Measurements from ENCODE around the gene PARM1.

The PARM1 gene, protein sequence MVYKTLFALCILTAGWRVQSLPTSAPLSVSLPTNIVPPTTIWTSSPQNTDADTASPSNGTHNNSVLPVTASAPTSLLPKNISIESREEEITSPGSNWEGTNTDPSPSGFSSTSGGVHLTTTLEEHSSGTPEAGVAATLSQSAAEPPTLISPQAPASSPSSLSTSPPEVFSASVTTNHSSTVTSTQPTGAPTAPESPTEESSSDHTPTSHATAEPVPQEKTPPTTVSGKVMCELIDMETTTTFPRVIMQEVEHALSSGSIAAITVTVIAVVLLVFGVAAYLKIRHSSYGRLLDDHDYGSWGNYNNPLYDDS

DNA sequence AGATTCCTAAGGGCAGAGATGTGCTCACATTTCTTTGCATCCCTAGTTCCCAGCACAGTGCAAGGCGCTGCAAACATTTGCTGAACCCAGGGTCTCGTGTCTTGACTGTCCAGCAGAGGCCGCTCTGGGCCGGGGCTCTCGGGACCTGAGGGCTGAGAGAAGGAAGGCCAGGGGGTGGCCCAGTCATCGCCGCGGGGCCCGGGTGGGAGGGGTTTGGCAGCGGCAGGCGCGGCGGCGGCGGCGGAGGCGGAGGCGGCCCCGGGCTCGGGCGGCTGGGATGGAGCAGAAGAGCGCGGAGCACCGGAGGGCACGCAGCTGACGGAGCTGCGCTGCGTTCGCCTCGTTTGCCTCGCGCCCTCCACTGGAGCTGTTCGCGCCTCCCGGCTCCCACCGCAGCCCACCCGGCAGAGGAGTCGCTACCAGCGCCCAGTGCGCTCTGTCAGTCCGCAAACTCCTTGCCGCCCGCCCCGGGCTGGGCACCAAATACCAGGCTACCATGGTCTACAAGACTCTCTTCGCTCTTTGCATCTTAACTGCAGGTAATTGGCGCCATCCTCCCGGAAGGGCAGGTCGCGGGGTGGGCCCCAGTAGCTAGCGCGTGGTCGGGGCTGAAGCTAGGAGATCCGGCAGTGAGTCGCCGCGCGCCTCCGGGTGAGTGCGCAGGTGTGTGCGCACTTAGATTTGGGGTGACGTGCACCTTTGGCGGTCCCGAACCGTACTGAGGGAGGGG lies at the start of gene PARM1:
Gene PARM1 (plus strand): TSS at position 285 of the 730 bp plus-strand sequence. CDS start 212 bp downstream, at position 497.
- peak; percentile 42 for DNase-seq (ENCODE audit: low read depth)
- in situ Hi-C loops (cut with HindIII; ENCODE audit: low sequenced_read_pairs): no loop called here
- peak within 1 kb of the TSS; percentile 46 for H3K4me3 ChIP-seq (ENCODE audit: low read depth, low read length)
- TF ChIP-seq, protein P1, sequence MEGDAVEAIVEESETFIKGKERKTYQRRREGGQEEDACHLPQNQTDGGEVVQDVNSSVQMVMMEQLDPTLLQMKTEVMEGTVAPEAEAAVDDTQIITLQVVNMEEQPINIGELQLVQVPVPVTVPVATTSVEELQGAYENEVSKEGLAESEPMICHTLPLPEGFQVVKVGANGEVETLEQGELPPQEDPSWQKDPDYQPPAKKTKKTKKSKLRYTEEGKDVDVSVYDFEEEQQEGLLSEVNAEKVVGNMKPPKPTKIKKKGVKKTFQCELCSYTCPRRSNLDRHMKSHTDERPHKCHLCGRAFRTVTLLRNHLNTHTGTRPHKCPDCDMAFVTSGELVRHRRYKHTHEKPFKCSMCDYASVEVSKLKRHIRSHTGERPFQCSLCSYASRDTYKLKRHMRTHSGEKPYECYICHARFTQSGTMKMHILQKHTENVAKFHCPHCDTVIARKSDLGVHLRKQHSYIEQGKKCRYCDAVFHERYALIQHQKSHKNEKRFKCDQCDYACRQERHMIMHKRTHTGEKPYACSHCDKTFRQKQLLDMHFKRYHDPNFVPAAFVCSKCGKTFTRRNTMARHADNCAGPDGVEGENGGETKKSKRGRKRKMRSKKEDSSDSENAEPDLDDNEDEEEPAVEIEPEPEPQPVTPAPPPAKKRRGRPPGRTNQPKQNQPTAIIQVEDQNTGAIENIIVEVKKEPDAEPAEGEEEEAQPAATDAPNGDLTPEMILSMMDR (IDR thresholded peaks at IDR 0.05; ENCODE audit: low read depth, low read length, missing control alignments): peak; percentile 70

DNA sequence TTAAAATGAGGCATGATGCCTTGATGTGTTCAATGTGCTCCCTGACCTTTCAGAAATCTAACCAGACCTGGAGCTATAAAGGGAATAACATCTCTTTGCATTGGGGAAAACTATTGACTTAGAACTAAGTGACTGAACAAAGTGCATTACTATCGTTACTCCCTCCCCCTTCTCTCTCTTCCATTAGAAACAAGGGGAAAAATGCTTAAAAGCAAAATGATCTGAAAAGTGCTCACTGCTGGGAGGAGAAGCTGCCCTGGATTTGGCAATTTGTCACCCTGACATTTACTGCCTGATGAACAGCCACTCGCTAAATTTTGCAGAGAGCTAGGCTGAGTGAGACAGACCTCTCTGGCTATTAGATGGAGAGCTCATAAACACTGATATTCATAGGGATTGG lies 48.6 kb upstream of the PARM1 start:
- in situ Hi-C loops (cut with HindIII; ENCODE audit: low sequenced_read_pairs): no loop called here
- no peak for DNase-seq (ENCODE audit: low read depth)
- TF ChIP-seq, protein P1 (IDR thresholded peaks at IDR 0.05; ENCODE audit: low read depth, low read length, missing control alignments): no peak
- no peak overlapping the region for H3K4me3 ChIP-seq (ENCODE audit: low read depth, low read length)

DNA sequence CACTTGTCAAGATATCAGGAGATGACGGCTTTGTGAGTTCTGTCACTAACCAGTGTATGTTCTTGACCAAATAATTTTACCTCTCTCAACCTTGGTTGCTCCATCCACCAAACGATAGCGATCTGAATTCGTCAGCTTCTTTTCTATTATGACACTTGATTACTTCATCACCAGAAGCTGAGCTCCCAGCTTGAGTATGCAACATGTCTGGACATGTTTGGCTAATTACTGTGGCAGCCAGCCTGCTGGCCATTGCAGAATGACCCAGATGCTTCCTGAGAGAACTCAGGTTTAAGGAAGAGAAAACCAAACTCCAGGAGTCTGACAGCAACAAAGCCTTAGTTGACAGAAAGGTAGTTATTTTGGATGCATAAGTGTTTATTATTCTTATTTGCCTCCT lies 46.4 kb upstream of the PARM1 start:
- TF ChIP-seq, protein P1 (IDR thresholded peaks at IDR 0.05; ENCODE audit: low read depth, low read length, missing control alignments): no peak
- H3K4me3 ChIP-seq (ENCODE audit: low read depth, low read length): no peak overlapping the region
- DNase-seq (ENCODE audit: low read depth): no peak
- in situ Hi-C loops (cut with HindIII; ENCODE audit: low sequenced_read_pairs): no loop called here

DNA sequence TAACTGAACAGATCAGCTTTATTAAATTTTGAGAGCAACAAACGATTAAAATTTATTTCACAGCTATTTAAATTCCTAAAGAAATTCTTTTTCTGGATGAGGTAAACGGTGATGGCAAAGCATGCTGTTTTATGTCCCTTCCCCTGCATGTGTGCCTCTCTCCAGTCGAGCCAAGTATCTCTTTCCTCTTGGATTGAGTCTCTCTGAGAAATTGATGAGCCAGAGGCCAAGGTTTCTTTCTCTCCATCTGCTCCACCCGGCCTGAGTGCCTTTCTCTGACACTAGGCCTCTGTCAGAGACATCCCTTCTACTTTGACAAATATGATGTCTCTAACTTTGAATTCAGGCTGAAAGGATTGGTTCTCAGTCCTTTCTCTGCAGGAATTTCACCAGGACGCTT lies 42.6 kb upstream of the PARM1 start:
- H3K4me3 ChIP-seq (ENCODE audit: low read depth, low read length): no peak overlapping the region
- in situ Hi-C loops (cut with HindIII; ENCODE audit: low sequenced_read_pairs): no loop called here
- TF ChIP-seq, protein P1 (IDR thresholded peaks at IDR 0.05; ENCODE audit: low read depth, low read length, missing control alignments): no peak
- DNase-seq (ENCODE audit: low read depth): no peak

DNA sequence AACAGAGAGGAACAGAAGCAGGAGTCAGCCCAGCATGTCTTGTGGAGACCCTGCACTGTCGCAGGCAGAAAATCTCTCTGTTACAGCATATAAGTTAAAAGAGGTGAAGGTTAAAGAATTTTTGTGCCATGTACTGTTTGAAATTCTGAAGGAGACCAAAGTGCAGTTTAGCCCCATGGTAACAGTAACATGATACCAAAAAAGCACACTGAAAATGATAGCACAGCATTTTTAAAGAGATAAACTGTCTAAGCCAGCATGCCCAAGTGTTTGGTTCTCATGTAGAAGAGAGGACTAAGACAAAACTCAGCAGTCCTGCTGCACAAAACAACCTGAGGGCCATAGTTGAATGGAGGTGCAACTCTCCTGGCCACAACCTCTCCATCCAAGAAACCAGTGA lies 41.9 kb upstream of the PARM1 start:
- DNase-seq (ENCODE audit: low read depth): no peak
- in situ Hi-C loops (cut with HindIII; ENCODE audit: low sequenced_read_pairs): no loop called here
- TF ChIP-seq, protein P1 (IDR thresholded peaks at IDR 0.05; ENCODE audit: low read depth, low read length, missing control alignments): no peak

DNA sequence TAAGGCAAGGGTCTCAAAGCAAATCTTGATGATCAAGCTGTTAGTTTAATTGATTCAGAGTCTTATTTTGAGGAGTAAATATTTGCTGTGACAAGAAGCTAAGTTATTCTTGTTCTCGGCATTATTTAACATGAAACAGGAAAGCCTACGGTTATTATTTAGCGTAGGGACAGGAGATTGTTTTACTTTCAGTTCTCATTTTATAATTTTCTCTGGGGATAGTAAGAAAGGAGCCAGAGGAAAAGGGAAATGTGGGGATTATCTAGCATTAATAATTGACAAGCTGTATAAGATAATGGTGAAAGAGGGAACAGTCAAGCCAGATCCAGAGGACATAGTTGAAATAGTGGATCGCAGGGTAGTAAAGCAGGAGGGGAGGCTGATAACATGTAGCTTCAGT lies 39.7 kb upstream of the PARM1 start:
- no peak for DNase-seq (ENCODE audit: low read depth)
- TF ChIP-seq, protein P1 (IDR thresholded peaks at IDR 0.05; ENCODE audit: low read depth, low read length, missing control alignments): no peak
- in situ Hi-C loops (cut with HindIII; ENCODE audit: low sequenced_read_pairs): no loop called here
- no peak overlapping the region for H3K4me3 ChIP-seq (ENCODE audit: low read depth, low read length)

More for the DNA sequence above, 41.9 kb upstream of the PARM1 start:
- H3K4me3 ChIP-seq (ENCODE audit: low read depth, low read length): no peak overlapping the region

All from astrocyte of the cerebellum (primary cell).